GM19395 (cell line): ENCODE measurements around the gene HBQ1.
"Not testable (repeated sequence)": the region's sequence is repeated elsewhere in the genome, so short reads cannot be mapped to it uniquely, and the experiment has no call there.

Experiments used
- ATAC-seq: cut with Tn5 transposase; IDR thresholded peaks from one replicate; pipeline ENCODE4 v1.9.1; 2021; ENCODE audit warnings: mild to moderate bottlenecking, moderate library complexity; ENCODE audit not compliant: unreplicated experiment

The HBQ1 gene

GRCh38 chr16:175011-175949 is 5.0 kb upstream of the HBQ1 start:
- no peak for ATAC-seq

GRCh38 chr16:176006-176405 is 4.3 kb upstream of the HBQ1 start:
- not testable (repeated sequence) for ATAC-seq

GRCh38 chr16:176477-177382 is 3.5 kb upstream of the HBQ1 start, which contains the start of gene HBA1:
TSS of gene HBA1 (plus strand) at chr16:176680. CDS start at chr16:176717, 37 bp downstream.
- ATAC-seq = not testable (repeated sequence)

- ATAC-seq = no peak
Observed at GRCh38 chr16:177394-177822, 2.9 kb upstream of the HBQ1 start.

- no peak for ATAC-seq
Observed at GRCh38 chr16:177981-178667, 2.1 kb upstream of the HBQ1 start.

GRCh38 chr16:178668-179015 is 1.6 kb upstream of the HBQ1 start:
- no peak for ATAC-seq

- no peak for ATAC-seq
Observed at GRCh38 chr16:179211-180092, 807 bp upstream of the HBQ1 start.

GRCh38 chr16:180681-181564 is 664 bp downstream of the HBQ1 start:
- no peak for ATAC-seq

GRCh38 chr16:181565-182021 is 1.3 kb downstream of the HBQ1 start:
- no peak for ATAC-seq

GRCh38 chr16:183005-183404 is 2.7 kb downstream of the HBQ1 start:
- no peak for ATAC-seq

- ATAC-seq = no peak
Observed at GRCh38 chr16:185213-185612, 5.0 kb downstream of the HBQ1 start.

- no peak for ATAC-seq
Observed at GRCh38 chr16:185691-186090, 5.4 kb downstream of the HBQ1 start.

- ATAC-seq = no peak
Observed at GRCh38 chr16:187330-187729, 7.1 kb downstream of the HBQ1 start.

- no peak for ATAC-seq
Observed at GRCh38 chr16:188674-189073, 8.4 kb downstream of the HBQ1 start.

GRCh38 chr16:189604-190186 is 9.4 kb downstream of the HBQ1 start:
- ATAC-seq = no peak

GRCh38 chr16:191831-192230 is 11.6 kb downstream of the HBQ1 start:
- ATAC-seq = no peak

- no peak for ATAC-seq
Observed at GRCh38 chr16:192686-193085, 12.4 kb downstream of the HBQ1 start.

GRCh38 chr16:193441-193840 is 13.2 kb downstream of the HBQ1 start:
- ATAC-seq = no peak

GRCh38 chr16:194516-194915 is 14.3 kb downstream of the HBQ1 start:
- no peak for ATAC-seq
